HUDEP-2 (cell line): ENCODE data around the gene TRAF3IP1.
"Not testable (repeated sequence)": the region's sequence is repeated elsewhere in the genome, so short reads cannot be mapped to it uniquely, and the experiment has no call there.

Source experiments
- DNase-seq, 76 experiments: peaks; one replicate each; lab custom pipeline; 2025; ENCODE audit not compliant: unreplicated experiment in 76 of 76; lab: John Stamatoyannopoulos, UW

Gene TRAF3IP1

GRCh38 chr2:238403632-238404405, 83.5 kb downstream of the TRAF3IP1 start:
- no peak for DNase-seq

- no peak for DNase-seq
Observed at GRCh38 chr2:238404406-238405216, 84.3 kb downstream of the TRAF3IP1 start.

GRCh38 chr2:238405217-238405555, 84.9 kb downstream of the TRAF3IP1 start:
- DNase-seq: not testable (repeated sequence)

GRCh38 chr2:238406221-238406997, 86.1 kb downstream of the TRAF3IP1 start:
- DNase-seq: no peak

- no peak for DNase-seq
Observed at GRCh38 chr2:238406998-238407285, 86.6 kb downstream of the TRAF3IP1 start.

GRCh38 chr2:238407566-238407965, 87.2 kb downstream of the TRAF3IP1 start:
- no peak for DNase-seq

GRCh38 chr2:238408615-238409340, 88.5 kb downstream of the TRAF3IP1 start:
- no peak for DNase-seq

- no peak for DNase-seq
Observed at GRCh38 chr2:238409341-238410199, 89.3 kb downstream of the TRAF3IP1 start.

GRCh38 chr2:238412067-238412767, 91.9 kb downstream of the TRAF3IP1 start:
- DNase-seq: no peak

GRCh38 chr2:238413368-238413767, 93.0 kb downstream of the TRAF3IP1 start:
- DNase-seq: no peak

GRCh38 chr2:238415036-238415764, 94.9 kb downstream of the TRAF3IP1 start:
- no peak for DNase-seq

GRCh38 chr2:238415893-238416292, 95.6 kb downstream of the TRAF3IP1 start:
- DNase-seq: no peak

- no peak for DNase-seq
Observed at GRCh38 chr2:238418196-238418998, 98.1 kb downstream of the TRAF3IP1 start.

GRCh38 chr2:238418999-238419546, 98.8 kb downstream of the TRAF3IP1 start:
- no peak for DNase-seq

- peak in 1 of 76 experiments; percentile 18 for DNase-seq
Observed at GRCh38 chr2:238420442-238420841, 100.1 kb downstream of the TRAF3IP1 start.

GRCh38 chr2:238420878-238421694, 100.8 kb downstream of the TRAF3IP1 start:
- peak in 73 of 76 experiments; percentile 19 to 89 (median 74) for DNase-seq

GRCh38 chr2:238421695-238422035, 101.3 kb downstream of the TRAF3IP1 start:
- peak in 1 of 76 experiments; percentile 75 for DNase-seq
